Hair follicle dermal papilla cell (primary cell): ENCODE measurements around the gene PLS1. TPM values are rescaled to one million over a fixed set of nuclear protein-coding genes. Genes with fewer than 3 reads are reported as not detected.

Experiments
- small RNA-seq: library from RNA; depleted of rRNA; stranded (forward); fragments of <200 nt; gene quantifications from one replicate; pipeline ENCODE3, GENCODE V24; 2012
- total RNA-seq: library from RNA; depleted of rRNA; stranded (reverse); fragments of >200 nt; gene quantifications from 2 replicates; pipeline ENCODE4 v1.2.3, GENCODE V29; 2012

Gene PLS1, protein sequence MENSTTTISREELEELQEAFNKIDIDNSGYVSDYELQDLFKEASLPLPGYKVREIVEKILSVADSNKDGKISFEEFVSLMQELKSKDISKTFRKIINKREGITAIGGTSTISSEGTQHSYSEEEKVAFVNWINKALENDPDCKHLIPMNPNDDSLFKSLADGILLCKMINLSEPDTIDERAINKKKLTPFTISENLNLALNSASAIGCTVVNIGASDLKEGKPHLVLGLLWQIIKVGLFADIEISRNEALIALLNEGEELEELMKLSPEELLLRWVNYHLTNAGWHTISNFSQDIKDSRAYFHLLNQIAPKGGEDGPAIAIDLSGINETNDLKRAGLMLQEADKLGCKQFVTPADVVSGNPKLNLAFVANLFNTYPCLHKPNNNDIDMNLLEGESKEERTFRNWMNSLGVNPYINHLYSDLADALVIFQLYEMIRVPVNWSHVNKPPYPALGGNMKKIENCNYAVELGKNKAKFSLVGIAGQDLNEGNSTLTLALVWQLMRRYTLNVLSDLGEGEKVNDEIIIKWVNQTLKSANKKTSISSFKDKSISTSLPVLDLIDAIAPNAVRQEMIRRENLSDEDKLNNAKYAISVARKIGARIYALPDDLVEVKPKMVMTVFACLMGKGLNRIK
- total RNA-seq: 0.12 and 0.97 TPM in 2 replicates

DNA sequence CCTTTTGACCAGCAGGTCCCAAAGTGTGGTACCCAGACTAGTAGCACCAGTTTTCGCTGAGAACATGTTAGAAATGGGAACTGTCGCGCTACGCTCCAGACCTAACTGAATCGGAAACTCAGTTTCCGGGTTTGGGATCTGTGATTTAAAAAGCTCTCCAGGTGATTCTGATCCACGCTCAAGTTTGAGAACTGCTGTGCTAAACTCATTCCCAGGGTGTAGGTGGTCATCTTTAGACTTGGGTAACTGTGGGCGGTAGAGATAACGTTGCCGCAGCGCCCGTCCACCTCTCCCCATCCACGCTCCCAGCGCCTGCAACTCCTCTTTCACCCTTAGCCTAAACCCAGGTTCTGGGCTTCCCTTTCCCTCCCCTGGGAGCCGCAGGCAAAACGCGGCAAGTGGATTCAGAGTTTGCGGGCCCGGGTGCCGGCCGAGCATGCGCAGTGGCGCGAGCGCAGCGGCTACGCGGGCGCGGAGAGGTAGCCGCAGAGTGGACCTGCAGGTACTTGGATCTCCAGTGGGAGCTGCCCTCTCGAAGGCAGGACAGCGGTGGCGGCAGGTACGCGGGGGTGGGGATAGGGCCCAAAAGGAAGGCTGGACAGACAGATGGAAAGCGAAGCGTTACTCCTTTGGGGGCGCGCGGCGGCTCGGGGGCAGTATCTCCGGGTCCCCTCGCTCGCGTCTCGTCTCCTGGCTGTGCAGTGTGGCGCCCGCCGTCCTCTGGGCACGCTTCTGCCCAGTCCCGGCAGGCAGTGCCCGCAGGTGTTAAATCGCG, at the start of gene PLS1:
Gene PLS1 (plus strand): TSS at position 443 of the 775 bp plus-strand sequence. CDS start 67,845 bp downstream, outside the sequence.

DNA sequence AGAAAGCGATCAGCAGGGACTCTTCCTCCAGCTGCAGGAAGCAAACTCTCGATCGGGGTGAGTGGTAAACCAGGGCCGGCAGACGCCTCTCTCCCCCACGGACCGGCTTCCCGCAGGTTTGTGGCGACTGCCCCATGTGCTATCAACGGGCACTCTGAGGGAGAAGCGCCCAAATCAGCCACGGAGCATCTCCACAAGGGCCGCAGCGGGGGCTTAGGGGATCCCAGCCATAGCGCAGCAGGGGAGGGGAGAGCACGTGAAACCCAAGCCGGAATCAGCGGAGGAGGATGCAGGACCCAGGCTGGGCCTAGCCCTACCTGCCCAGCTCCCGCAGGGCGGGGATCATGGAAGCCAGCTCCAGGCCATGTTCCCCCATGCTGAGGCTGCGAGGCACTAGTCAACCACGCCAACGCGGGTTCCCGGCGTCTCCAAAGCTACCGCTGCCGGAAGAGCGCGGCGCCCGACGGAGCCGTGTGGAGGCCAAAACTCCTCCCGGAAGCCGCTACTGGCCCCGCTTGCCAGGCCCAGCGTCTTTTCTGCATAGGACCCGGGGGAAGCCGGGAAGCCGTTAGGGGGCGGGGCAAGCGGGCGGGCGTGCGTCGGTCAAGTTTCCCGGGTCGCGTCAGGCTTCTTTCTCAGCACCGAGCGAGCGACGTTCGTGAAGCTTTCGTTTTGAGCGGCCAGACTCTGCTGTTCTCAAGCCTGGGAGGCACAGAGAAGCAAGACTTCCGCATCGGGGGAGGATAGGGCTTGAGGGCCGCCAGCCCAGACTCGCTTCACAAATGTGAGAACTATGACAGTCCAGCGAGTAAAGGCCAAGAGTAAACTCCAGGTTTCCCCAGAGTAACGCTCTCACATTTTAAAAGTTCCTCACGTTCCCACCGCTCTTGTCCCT, 17.6 kb upstream of the PLS1 start, which contains the start of gene ATR:
Gene ATR (minus strand): TSS at position 405 of the 895 bp plus-strand sequence. CDS start 29 bp downstream, at position 376.

DNA sequence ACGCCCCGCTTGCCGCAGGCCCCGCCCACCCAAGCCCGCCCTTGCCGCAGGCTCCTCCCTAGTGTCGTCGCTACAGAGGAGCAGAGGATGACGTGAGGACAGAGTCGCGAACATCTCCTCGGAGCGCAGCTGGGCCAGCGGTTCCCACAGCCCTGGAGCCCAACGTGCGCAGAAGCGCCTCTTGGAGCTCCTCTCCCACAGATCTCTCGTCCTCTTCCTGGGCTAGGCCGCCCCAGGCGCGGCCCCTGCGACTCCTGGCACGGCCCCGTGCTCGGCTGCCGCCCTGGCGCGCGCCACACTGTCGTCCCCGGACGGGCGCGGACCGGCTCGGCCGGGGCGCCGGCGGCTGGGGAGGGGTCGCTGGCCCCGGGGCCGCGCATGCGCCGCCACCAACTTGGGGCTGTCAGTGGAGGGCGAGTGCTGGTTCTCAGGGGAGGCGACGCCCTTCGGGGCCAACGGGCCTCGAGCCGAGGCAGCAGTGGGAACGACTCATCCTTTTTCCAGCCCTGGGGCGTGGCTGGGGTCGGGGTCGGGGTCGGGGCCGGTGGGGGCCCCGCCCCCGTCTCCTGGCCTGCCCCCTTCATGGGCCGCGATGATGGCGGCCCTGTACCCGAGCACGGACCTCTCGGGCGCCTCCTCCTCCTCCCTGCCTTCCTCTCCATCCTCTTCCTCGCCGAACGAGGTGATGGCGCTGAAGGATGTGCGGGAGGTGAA, 127.9 kb downstream of the PLS1 start, which contains the start of gene TRPC1:
Gene TRPC1 (plus strand): TSS at position 67 of the 714 bp plus-strand sequence. CDS start 526 bp downstream, at position 593.

Small RNA genes within 50 kb of the gene (small RNA-seq; reads per million reads assigned to genes)
- gene RNA5SP143: 0.38 reads per million

Other genes starting within 250 kb of the PLS1 start
- gene XRN1, start 148.4 kb upstream of the PLS1 start, total RNA-seq: 41.7 and 50.5 TPM in 2 replicates
- 24.5 and 27.9 TPM in 2 replicates for gene ATR, start 17.7 kb upstream of the PLS1 start, total RNA-seq
- 20.8 and 28.9 TPM in 2 replicates for gene TRPC1, start 127.6 kb downstream of the PLS1 start, total RNA-seq